Measurements from ENCODE around the gene SPEF2. TPM values are rescaled to one million over a fixed set of nuclear protein-coding genes. Genes with fewer than 3 reads are reported as not detected.

SPEF2 gene
- total and polyA plus RNA-seq, 2 donors from 2014 or later = 7.1 to 19.1 TPM

- H3K9me3 ChIP-seq (ENCODE audit: control insufficient read depth in 2 of 3, insufficient read depth in 1 of 3, low read length in 3 of 3) = no peaks in the 10 kb centered on the region
- H3K27ac ChIP-seq (ENCODE audit: low read depth in 2 of 2, low read length in 2 of 2) = no peak overlapping the region
- no peaks in the 10 kb centered on the region for H3K36me3 ChIP-seq (ENCODE audit: control insufficient read depth in 2 of 3, insufficient read depth in 3 of 3, low read length in 3 of 3)
- TF ChIP-seq, protein P1, sequence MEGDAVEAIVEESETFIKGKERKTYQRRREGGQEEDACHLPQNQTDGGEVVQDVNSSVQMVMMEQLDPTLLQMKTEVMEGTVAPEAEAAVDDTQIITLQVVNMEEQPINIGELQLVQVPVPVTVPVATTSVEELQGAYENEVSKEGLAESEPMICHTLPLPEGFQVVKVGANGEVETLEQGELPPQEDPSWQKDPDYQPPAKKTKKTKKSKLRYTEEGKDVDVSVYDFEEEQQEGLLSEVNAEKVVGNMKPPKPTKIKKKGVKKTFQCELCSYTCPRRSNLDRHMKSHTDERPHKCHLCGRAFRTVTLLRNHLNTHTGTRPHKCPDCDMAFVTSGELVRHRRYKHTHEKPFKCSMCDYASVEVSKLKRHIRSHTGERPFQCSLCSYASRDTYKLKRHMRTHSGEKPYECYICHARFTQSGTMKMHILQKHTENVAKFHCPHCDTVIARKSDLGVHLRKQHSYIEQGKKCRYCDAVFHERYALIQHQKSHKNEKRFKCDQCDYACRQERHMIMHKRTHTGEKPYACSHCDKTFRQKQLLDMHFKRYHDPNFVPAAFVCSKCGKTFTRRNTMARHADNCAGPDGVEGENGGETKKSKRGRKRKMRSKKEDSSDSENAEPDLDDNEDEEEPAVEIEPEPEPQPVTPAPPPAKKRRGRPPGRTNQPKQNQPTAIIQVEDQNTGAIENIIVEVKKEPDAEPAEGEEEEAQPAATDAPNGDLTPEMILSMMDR (IDR thresholded peaks at IDR 0.05; ENCODE audit: borderline replicate concordance, extremely low read depth, insufficient read depth) = no peak
- no peaks in the 10 kb centered on the region for H3K27me3 ChIP-seq (ENCODE audit: control insufficient read depth, insufficient read depth, low read length)
- no peak overlapping the region for H3K9ac ChIP-seq (ENCODE audit: low read length in 3 of 3)
- no peak for DNase-seq
- H3K4me3 ChIP-seq (ENCODE audit: low read length in 3 of 3) = no peak overlapping the region
- intact Hi-C loops (cut with DNase I) = no loop called here
- H3K4me1 ChIP-seq (ENCODE audit: control insufficient read depth in 2 of 3, insufficient read depth in 2 of 3, low read depth in 1 of 3, low read length in 3 of 3) = no peaks in the 10 kb centered on the region
- FAIRE-seq = no peak
These were observed 243.0 kb downstream of the SPEF2 start for GRCh38 chr5:35860686-35861085.

- H3K27ac ChIP-seq (ENCODE audit: low read depth in 2 of 2, low read length in 2 of 2) = no peak overlapping the region
- no peak for FAIRE-seq
- intact Hi-C loops (cut with DNase I) = no loop called here
- no peaks in the 10 kb centered on the region for H3K36me3 ChIP-seq (ENCODE audit: control insufficient read depth in 2 of 3, insufficient read depth in 3 of 3, low read length in 3 of 3)
- H3K9me3 ChIP-seq (ENCODE audit: control insufficient read depth in 2 of 3, insufficient read depth in 1 of 3, low read length in 3 of 3) = no peaks in the 10 kb centered on the region
- H3K4me3 ChIP-seq (ENCODE audit: low read length in 3 of 3) = no peak overlapping the region
- TF ChIP-seq, protein P1 (IDR thresholded peaks at IDR 0.05; ENCODE audit: borderline replicate concordance, extremely low read depth, insufficient read depth) = no peak
- H3K4me1 ChIP-seq (ENCODE audit: control insufficient read depth in 2 of 3, insufficient read depth in 2 of 3, low read depth in 1 of 3, low read length in 3 of 3) = no peaks in the 10 kb centered on the region
- no peak overlapping the region for H3K9ac ChIP-seq (ENCODE audit: low read length in 3 of 3)
- H3K27me3 ChIP-seq (ENCODE audit: control insufficient read depth, insufficient read depth, low read length) = no peaks in the 10 kb centered on the region
- no peak for DNase-seq
These were observed 244.1 kb downstream of the SPEF2 start for GRCh38 chr5:35861718-35862117.

- H3K4me3 ChIP-seq (ENCODE audit: low read length in 3 of 3) = no peak overlapping the region
- intact Hi-C loops (cut with DNase I) = no loop called here
- FAIRE-seq (no peak), DNase-seq (no peak)
- H3K4me1 ChIP-seq (ENCODE audit: control insufficient read depth in 2 of 3, insufficient read depth in 2 of 3, low read depth in 1 of 3, low read length in 3 of 3) = no peaks in the 10 kb centered on the region
- H3K36me3 ChIP-seq (ENCODE audit: control insufficient read depth in 2 of 3, insufficient read depth in 3 of 3, low read length in 3 of 3) = no peaks in the 10 kb centered on the region
- H3K27me3 ChIP-seq (ENCODE audit: control insufficient read depth, insufficient read depth, low read length) = no peaks in the 10 kb centered on the region
- TF ChIP-seq, protein P1 (IDR thresholded peaks at IDR 0.05; ENCODE audit: borderline replicate concordance, extremely low read depth, insufficient read depth) = no peak
- H3K9ac ChIP-seq (ENCODE audit: low read length in 3 of 3) = no peak overlapping the region
- H3K27ac ChIP-seq (ENCODE audit: low read depth in 2 of 2, low read length in 2 of 2) = no peak overlapping the region
- no peaks in the 10 kb centered on the region for H3K9me3 ChIP-seq (ENCODE audit: control insufficient read depth in 2 of 3, insufficient read depth in 1 of 3, low read length in 3 of 3)
These were observed 244.5 kb downstream of the SPEF2 start for GRCh38 chr5:35862126-35862525.

- TF ChIP-seq, protein P1 (IDR thresholded peaks at IDR 0.05; ENCODE audit: borderline replicate concordance, extremely low read depth, insufficient read depth) = no peak
- H3K4me1 ChIP-seq (ENCODE audit: control insufficient read depth in 2 of 3, insufficient read depth in 2 of 3, low read depth in 1 of 3, low read length in 3 of 3) = no peaks in the 10 kb centered on the region
- H3K27me3 ChIP-seq (ENCODE audit: control insufficient read depth, insufficient read depth, low read length) = no peaks in the 10 kb centered on the region
- H3K27ac ChIP-seq (ENCODE audit: low read depth in 2 of 2, low read length in 2 of 2) = no peak overlapping the region
- H3K36me3 ChIP-seq (ENCODE audit: control insufficient read depth in 2 of 3, insufficient read depth in 3 of 3, low read length in 3 of 3) = no peaks in the 10 kb centered on the region
- no peaks in the 10 kb centered on the region for H3K9me3 ChIP-seq (ENCODE audit: control insufficient read depth in 2 of 3, insufficient read depth in 1 of 3, low read length in 3 of 3)
- H3K9ac ChIP-seq (ENCODE audit: low read length in 3 of 3) = no peak overlapping the region
- FAIRE-seq (no peak), DNase-seq (no peak)
- intact Hi-C loops (cut with DNase I) = no loop called here
- H3K4me3 ChIP-seq (ENCODE audit: low read length in 3 of 3) = no peak overlapping the region
These were observed 245.5 kb downstream of the SPEF2 start for GRCh38 chr5:35863159-35863558.

All from kidney (tissue), 14 donors.